GM10248 (cell line): ENCODE results near the gene SERPINB11.
"Not testable (repeated sequence)": the region's sequence is repeated elsewhere in the genome, so short reads cannot be mapped to it uniquely, and the experiment has no call there.

Source experiments
- CTCF ChIA-PET: fragments of 300-600 bp; sonication (Branson Sonifier 250); formaldehyde crosslinking; extraction: SDS; loops from one replicate; lab custom pipeline; 2021; ENCODE audit warnings: antibody characterized with exemption; lab: Yijun Ruan, JAX
- POLR2A ChIA-PET: fragments of 350-650 bp; sonication (Branson Sonifier 250); formaldehyde crosslinking; extraction: SDS; loops from one replicate; lab custom pipeline; 2020; ENCODE audit warnings: antibody characterized with exemption; lab: Yijun Ruan, JAX
- DNase-seq: peaks from one replicate; pipeline ENCODE4 v3.0.0; 2012; ENCODE audit errors: extremely low spot score
- TF ChIP-seq, protein P1 (sequence below): IDR thresholded peaks from 2 replicates; pipeline ENCODE4 v1.5.1; 2012; ENCODE audit warnings: mild to moderate bottlenecking, low read depth; ENCODE audit errors: extremely low read depth, missing control alignments, control extremely low read depth

The SERPINB11 gene

DNA sequence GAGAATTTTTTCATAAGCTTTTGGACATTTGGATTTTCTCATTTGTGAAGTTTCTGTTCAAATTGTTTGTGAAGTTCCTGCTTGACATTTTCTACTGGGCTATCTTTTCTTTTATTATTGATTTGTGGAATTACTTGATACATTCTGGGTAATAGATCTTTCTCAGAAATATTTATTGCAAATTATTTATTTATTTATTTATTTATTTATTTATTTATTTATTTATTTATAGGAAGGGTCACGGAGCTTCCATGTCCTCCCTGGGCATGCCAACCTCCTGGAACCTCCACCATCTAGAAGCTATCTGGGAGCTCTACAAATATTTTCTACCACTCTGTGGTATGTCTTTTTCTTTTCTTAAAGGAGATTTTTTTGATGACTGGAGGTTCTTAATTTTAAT, 46.7 kb downstream of the SERPINB11 start:
- ChIA-PET CTCF (no interaction called here), POLR2A (no interaction called here)
- TF ChIP-seq, protein P1, sequence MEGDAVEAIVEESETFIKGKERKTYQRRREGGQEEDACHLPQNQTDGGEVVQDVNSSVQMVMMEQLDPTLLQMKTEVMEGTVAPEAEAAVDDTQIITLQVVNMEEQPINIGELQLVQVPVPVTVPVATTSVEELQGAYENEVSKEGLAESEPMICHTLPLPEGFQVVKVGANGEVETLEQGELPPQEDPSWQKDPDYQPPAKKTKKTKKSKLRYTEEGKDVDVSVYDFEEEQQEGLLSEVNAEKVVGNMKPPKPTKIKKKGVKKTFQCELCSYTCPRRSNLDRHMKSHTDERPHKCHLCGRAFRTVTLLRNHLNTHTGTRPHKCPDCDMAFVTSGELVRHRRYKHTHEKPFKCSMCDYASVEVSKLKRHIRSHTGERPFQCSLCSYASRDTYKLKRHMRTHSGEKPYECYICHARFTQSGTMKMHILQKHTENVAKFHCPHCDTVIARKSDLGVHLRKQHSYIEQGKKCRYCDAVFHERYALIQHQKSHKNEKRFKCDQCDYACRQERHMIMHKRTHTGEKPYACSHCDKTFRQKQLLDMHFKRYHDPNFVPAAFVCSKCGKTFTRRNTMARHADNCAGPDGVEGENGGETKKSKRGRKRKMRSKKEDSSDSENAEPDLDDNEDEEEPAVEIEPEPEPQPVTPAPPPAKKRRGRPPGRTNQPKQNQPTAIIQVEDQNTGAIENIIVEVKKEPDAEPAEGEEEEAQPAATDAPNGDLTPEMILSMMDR = no peak
- DNase-seq = no peak

GRCh38 chr18:63752636-63753035, 49.9 kb downstream of the SERPINB11 start:
- no peak for DNase-seq
- TF ChIP-seq, protein P1 = no peak
- ChIA-PET POLR2A (no interaction called here), CTCF (no interaction called here)

GRCh38 chr18:63753676-63754075, 50.9 kb downstream of the SERPINB11 start:
- ChIA-PET POLR2A (no interaction called here), CTCF (no interaction called here)
- DNase-seq = no peak
- TF ChIP-seq, protein P1 = no peak

DNA sequence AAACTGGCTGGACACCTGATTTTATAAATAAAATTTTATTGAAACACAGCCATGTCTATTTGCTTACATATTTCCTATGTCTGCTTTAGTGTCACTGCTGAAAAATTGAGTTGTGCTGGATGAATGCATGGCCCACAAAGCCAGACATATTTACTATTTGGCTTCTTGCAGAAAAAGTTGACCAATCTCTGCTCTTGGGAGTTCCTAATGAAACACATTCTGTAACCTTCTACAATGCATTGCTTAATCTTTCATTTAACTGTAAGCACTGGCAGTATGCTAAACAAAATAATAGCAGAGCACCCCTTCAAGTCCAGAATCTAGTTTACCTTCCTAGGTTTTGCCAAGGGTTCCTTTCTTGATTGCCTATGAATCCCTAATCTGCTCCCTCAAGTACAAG, 54.8 kb downstream of the SERPINB11 start:
- ChIA-PET POLR2A (no interaction called here), CTCF (interaction anchor here (1.2 to 1.4 kb wide), 2 partner anchors 9 to 179 kb away, joined by 3 read pairs; no protein-coding TSS in a partner anchor)
- TF ChIP-seq, protein P1 = no peak
- DNase-seq = no peak

DNA sequence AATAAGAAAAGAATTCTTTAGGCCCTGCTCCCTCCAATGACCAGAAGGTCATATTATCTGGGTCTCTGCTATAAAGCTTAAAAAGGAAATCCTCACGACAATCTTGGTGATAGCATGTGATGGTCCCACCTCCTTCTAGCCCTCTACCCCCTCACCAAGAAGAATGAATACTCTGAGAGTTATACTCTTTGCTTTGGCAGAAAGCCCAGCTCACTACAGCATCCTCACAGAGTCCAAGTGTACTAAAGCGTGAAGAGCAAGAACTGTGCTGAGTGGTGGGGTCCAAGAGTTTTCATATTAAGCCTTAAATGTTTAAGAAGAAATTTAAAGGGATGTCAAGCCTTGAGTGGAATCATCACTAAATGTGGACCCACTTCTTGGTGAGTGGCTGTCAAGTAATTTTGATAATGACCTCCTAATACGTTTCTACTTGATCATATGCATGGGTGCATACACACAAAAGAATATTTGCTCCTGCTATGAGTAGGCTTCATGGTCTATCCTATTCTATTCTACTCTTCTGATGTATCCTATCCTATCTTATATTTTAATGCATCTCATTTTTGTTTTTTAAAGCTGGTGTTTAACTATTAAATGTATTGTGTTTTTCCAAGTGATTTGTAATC, 56.0 kb downstream of the SERPINB11 start:
- CTCF ChIA-PET = interaction anchor here (1.4 kb wide), 1 partner anchor 181 kb away, joined by 3 read pairs; no protein-coding TSS in a partner anchor
- DNase-seq = no peak
- TF ChIP-seq, protein P1 = no peak
- POLR2A ChIA-PET = no interaction called here

GRCh38 chr18:63759786-63760185, 57.0 kb downstream of the SERPINB11 start:
- DNase-seq, CTCF ChIA-PET, POLR2A ChIA-PET: not testable (repeated sequence)

GRCh38 chr18:63762518-63762917, 59.8 kb downstream of the SERPINB11 start:
- DNase-seq = no peak
- ChIA-PET CTCF (no interaction called here), POLR2A (interaction anchor here (0.6 kb wide), 1 partner anchor 157 kb away, joined by 3 read pairs; no protein-coding TSS in a partner anchor)
- TF ChIP-seq, protein P1 = no peak
